HAP-1 (cell line): ENCODE results near the gene VENTX.

Experiments
- DNase-seq, 2 experiments: peaks; one replicate each; pipeline ENCODE4 v3.0.0-alpha.2; 2016 to 2020; ENCODE audit warnings: low spot score in 2 of 2
- H3K27me3 ChIP-seq: fragments of 250-450 bp; sonication (Bioruptor Pico); 2 replicates; pipeline ENCODE4 v1.5.1; 2020; ENCODE audit warnings: low read depth, mild to moderate bottlenecking, moderate library complexity
- H3K36me3 ChIP-seq: fragments of 250-450 bp; sonication (Bioruptor Pico); replicated peaks from 2 replicates; pipeline ENCODE4 v1.5.1; 2020; ENCODE audit warnings: mild to moderate bottlenecking
- H3K4me1 ChIP-seq: fragments of 250-450 bp; sonication (Bioruptor Pico); 2 replicates; pipeline ENCODE4 v1.5.1; 2020; ENCODE audit warnings: mild to moderate bottlenecking
- H3K4me3 ChIP-seq: fragments of 250-450 bp; sonication (Bioruptor Pico); 2 replicates; pipeline ENCODE4 v1.5.1; 2020; ENCODE audit warnings: mild to moderate bottlenecking, moderate library complexity
- H3K9me3 ChIP-seq: fragments of 250-450 bp; sonication (Bioruptor Pico); 2 replicates; pipeline ENCODE4 v1.5.1; 2020; ENCODE audit warnings: mild to moderate bottlenecking, moderate library complexity
- in situ Hi-C: fragments of 300-500 bp; cut with MboI; formaldehyde crosslinking; loops from 3 replicates; pipeline ENCODE4 v1.14.3; 2020; ENCODE audit warnings: low sequenced_read_pairs, inconsistent platforms, mixed read lengths

Gene VENTX

DNA sequence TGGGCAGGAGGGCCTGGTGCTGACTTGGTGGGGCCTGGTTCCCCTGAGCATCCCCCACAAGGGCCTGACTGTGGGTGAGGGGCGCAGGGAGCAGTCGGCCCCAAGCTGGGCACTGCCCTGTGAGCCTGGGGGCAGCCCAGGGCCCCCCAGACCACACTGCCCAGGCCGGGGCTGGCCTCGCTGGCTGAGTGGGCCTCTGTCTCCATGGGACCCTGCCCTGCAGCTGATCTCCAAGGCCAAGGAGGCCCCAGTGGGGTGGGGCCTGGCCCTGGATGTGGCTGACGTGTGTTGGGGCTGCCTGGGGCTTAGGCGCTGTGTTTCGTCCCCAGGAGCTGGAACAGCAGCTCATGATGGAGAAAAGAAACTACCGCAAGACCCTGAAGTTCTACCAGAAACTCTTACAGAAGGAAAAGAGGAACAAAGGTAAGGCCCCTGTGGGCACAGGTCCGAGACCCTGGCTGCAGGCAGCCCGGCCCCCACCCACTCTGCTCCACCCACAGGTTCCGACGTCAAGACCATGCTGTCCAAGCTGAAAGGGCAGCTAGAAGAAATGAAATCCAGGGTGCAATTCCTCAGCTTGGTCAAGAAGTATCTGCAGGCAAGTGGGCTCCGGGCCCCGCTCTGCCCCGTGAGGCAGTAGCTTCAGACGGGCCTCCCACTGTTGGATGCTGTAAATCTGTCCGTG is 31.2 kb upstream of the VENTX start:
- Histone ChIP-seq H3K27me3 (peaks cover 14% of the 10 kb centered on the region), H3K4me1 (no peaks in the 10 kb centered on the region), H3K36me3 (no peaks in the 10 kb centered on the region), H3K4me3 (no peak overlapping the region), H3K9me3 (no peaks in the 10 kb centered on the region)
- no peak for DNase-seq
- in situ Hi-C loops: no loop called here

DNA sequence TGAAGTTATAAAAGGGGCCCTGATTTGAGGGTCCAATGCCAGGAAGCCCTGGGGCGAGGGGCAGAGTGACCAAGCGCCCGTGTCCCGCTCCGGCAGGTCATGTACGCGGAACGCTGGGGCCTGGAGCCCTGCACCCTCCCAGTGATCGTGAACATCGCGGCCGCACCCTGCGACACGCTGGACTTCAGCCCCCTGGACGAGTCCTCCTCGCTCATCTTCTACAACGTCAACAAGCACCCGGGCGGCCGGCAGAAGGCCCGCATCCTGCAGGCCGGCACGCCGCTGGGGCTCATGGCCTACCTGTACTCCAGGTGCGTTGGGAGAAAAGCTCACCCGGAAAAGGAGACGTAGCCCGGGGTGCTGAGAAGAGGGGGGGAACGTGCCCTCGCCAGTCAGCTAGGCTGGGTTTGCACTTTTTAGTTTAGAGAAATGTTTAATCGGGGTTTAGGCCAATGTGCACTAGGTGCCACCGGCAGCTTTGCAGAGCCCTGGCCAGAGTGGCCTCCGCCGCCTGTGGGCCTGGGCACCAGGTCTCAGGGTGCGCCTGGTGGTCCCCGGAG is 30.5 kb upstream of the VENTX start:
- H3K36me3 ChIP-seq: no peaks in the 10 kb centered on the region
- no peaks in the 10 kb centered on the region for H3K4me1 ChIP-seq
- peaks cover 10% of the 10 kb centered on the region for H3K27me3 ChIP-seq
- no peak overlapping the region for H3K4me3 ChIP-seq
- in situ Hi-C loops: no loop called here
- H3K9me3 ChIP-seq: no peaks in the 10 kb centered on the region
- DNase-seq: no peak

DNA sequence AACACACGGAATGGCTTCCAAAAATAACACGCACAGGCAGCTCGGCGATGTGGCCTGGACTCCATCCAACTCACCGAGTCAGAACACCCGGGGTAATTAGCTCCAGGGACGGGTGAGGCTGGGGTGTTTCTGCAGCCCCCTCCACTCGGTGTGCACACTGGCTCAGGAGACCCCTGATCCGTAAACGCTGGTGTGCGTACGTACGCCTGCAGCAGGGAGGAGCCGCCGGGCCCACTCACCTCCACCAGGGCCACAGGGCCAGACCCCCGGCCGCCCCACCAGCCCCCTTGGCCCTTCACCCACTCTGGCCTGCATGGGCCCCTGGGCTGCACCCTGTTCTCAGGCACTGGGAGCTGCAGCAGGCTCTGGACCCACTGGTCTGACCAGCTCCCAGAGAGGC is 30.0 kb upstream of the VENTX start:
- Histone ChIP-seq H3K4me1 (no peaks in the 10 kb centered on the region), H3K4me3 (no peak overlapping the region), H3K9me3 (no peaks in the 10 kb centered on the region), H3K36me3 (no peaks in the 10 kb centered on the region), H3K27me3 (peaks cover 10% of the 10 kb centered on the region)
- DNase-seq: no peak
- in situ Hi-C loops: no loop called here

DNA sequence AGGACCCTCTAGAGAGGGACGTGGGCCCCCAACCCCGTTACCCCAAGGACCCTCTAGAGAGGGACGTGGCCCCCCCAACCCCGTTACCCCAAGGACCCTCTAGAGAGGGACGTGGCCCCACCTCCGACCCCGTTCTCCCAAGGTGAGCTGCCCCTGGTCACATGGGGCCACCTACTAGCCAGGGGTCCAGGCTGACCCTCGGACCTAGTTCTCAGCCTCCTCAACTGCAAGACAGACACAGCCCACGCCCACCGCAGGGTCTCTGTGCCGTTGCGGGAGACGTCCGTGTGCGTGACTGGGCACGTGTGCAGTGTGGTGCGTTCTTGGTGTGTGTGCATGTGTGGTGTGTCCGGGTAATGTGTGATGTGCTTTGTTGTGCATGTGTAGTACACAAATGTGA is 29.2 kb upstream of the VENTX start:
- in situ Hi-C loops: no loop called here
- no peaks in the 10 kb centered on the region for H3K9me3 ChIP-seq
- no peaks in the 10 kb centered on the region for H3K36me3 ChIP-seq
- no peak for DNase-seq
- no peaks in the 10 kb centered on the region for H3K4me1 ChIP-seq
- H3K27me3 ChIP-seq: peaks cover 10% of the 10 kb centered on the region
- no peak overlapping the region for H3K4me3 ChIP-seq

DNA sequence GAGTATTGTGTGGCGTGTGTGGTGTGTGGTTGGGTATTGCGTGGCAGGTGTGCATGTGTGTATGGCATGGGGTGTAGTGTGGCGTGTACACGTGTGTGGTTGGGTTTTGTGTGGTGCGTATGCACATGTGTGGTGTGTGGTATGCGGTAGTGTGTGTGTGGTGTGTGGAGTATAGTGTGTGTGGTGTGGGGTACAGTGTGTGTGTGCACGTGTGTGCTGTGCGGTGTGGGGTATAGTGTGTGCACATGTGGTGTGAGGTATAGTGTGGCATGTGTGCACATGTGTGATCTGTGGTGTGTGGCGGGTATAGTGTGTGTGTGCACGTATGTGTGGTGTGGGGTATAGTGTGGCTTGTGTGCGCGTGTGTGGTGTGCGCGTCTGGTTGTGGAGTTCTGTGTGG is 28.5 kb upstream of the VENTX start:
- no peak for DNase-seq
- in situ Hi-C loops: no loop called here
- Histone ChIP-seq H3K4me3 (no peak overlapping the region), H3K9me3 (no peaks in the 10 kb centered on the region), H3K27me3 (peaks cover 10% of the 10 kb centered on the region), H3K36me3 (no peaks in the 10 kb centered on the region), H3K4me1 (no peaks in the 10 kb centered on the region)

DNA sequence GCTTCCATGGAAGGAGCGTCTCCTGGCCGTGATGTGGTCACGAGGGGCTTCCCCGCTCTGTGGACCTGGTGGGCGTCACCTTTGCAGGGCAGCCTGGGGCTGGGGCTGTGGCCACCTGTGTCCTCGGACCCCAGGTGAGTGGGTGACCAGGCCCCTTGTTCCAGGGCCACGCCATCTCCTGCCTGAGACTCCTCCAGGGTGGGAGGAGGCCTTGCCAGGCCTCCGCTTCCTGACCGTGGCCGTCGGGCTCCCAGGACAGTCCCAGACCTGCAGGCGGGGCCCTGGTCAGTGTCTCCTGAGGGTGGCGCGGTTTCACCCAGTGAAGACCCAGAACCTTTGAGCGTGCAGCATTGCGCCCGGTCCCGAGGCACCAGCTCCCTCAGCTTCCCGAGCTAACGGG is 28.0 kb upstream of the VENTX start:
- peaks cover 10% of the 10 kb centered on the region for H3K27me3 ChIP-seq
- in situ Hi-C loops: no loop called here
- H3K9me3 ChIP-seq: no peaks in the 10 kb centered on the region
- no peak for DNase-seq
- no peak overlapping the region for H3K4me3 ChIP-seq
- no peaks in the 10 kb centered on the region for H3K36me3 ChIP-seq
- no peaks in the 10 kb centered on the region for H3K4me1 ChIP-seq

DNA sequence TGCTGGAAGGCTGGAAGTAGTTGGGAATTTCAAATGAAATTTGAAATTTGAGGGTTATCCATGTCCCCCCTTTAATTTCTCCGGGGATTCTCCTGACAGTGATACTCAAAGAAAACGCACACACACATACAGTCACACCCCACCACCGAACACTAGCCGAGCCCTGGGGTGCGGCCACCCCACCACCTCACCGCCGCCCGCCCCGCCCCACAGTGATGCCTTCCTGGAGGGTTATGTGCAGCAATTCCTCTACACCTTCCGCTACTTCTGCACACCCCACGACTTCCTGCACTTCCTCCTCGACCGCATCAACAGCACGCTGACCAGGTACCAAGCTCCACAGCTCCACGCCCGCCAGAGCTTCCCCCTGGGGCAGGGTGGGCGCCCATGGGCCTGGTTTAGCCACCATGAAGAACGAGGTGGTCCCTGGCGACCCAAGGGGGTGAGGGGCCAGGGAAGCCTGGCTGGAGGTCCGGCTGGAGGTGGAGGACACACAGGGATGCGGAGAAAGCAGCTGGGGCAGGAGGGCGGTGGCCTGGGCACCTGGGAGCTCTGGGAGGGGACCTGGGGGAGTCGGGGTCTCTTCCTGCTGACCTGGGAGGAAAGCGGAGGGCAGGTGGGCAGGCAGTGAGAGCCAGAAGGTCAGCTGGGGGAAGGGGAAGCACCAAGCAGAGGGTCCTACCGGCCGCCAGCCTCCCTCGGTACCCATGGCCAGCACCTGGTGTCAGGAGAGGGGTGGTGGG is 27.1 kb upstream of the VENTX start:
- in situ Hi-C loops: no loop called here
- Histone ChIP-seq H3K4me3 (no peak overlapping the region), H3K36me3 (no peaks in the 10 kb centered on the region), H3K4me1 (no peaks in the 10 kb centered on the region), H3K9me3 (no peaks in the 10 kb centered on the region), H3K27me3 (peaks cover 4% of the 10 kb centered on the region)
- no peak for DNase-seq

DNA sequence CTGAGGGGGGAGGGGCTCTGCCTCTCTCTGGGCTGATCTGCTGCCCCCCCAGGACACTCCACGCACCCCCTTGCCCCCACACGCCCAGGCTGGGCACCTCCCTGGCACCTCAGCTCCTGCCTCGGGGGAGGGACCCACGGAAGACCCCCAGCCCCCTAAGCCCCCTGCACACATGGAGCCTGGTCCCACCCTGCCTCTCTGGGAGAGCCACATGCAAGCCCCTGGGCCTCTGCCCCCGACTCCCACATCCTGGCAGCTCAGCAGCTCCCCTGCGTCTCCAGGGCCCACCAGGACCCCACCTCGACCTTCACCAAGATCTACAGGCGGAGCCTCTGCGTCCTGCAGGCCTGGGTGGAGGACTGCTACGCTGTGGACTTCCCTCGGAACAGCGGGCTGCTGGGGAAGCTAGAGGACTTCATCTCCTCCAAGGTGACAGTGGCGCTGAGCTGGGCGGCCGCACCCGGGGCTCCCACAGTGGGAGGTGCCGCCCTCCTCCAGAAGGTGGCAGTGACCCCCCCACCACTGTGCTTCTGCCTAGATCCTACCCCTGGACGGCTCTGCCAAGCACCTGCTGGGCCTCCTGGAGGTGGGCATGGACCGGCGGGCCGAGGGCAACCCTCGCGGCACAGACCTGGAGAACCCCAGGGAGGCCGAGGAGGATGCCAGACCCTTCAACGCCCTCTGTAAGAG is 26.4 kb upstream of the VENTX start:
- H3K27me3 ChIP-seq: peaks cover 2% of the 10 kb centered on the region; the same call in 1 of the 2 replicates
- H3K4me3 ChIP-seq: no peak overlapping the region
- no peak for DNase-seq
- H3K36me3 ChIP-seq: no peaks in the 10 kb centered on the region
- H3K4me1 ChIP-seq: no peaks in the 10 kb centered on the region
- in situ Hi-C loops: no loop called here
- no peaks in the 10 kb centered on the region for H3K9me3 ChIP-seq

DNA sequence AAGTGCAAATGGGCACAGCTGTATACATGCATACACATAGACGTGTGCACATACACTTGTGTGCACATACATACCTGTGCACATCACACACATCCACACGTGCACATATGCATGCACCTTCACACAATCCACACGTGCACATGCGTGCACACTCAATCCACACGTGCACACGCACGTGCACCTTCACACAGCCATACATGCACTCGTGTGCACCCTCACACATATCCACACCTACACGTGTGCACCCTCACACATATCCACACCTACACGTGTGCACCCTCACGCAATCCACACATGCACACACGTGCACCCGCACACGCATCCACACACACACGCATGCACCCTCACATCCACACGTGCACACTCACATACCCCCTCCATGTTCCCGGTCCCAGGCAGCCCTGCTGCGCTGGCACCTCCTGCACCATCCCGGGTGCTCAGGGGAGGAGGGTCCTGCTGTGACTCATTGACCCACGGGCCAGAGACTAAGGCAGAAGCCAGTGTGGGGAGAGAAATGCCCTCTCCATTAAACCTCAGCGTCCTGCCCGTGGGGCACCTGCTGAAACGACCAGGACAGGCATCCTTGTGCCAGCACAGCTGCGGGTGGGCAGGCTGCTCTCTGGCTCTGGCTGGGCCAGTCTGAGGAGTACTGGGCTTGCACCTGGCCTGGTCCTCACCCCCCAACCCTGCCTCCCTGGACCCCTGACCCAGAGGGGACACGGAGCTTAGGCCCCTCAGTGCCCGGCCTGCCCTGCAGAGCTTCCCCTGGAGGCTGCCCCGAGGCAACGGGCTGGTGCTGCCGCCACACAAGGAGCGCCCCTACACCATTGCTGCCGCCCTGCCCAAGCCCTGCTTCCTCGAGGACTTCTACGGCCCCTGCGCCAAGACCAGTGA is 25.4 kb upstream of the VENTX start:
- Histone ChIP-seq H3K36me3 (no peaks in the 10 kb centered on the region), H3K4me1 (no peaks in the 10 kb centered on the region), H3K4me3 (no peak overlapping the region), H3K9me3 (no peaks in the 10 kb centered on the region), H3K27me3 (0 out of 2 replicates have a peak, but pooled peaks cover 4% of the 10 kb centered on the region)
- no peak for DNase-seq
- in situ Hi-C loops: no loop called here

DNA sequence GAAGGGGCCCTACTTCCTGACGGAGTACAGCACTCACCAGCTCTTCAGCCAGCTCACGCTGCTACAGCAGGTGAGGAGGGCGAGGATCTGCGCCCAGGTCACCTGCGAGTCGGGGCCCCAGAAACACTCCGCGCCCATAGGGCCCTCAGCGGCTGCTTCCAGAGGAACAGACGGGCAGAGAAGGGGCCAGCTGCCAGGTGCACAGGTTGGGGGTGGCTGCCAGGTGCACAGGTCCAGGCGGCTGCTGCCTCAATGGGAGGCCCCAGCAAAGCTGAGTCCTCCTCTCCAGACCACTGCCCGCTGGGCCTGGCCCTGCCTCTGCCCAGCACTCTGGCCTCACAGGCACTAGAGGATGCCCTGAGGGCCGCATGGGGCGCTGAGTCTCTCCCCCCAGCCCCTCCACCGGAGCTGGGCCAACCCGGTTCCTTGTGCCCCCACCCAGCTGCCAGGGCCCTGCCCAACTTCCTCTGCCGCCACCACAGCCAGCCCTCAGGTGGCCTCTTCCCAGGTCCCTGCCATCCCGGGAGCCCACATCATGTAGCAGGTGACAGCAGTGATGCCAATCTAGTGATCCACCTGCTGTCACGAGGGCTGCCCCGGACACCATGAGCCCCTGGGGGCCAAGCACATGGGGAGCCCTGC is 24.7 kb upstream of the VENTX start:
- no peak for DNase-seq
- Histone ChIP-seq H3K4me3 (no peak overlapping the region), H3K9me3 (no peaks in the 10 kb centered on the region), H3K36me3 (no peaks in the 10 kb centered on the region), H3K4me1 (no peaks in the 10 kb centered on the region), H3K27me3 (0 out of 2 replicates have a peak, but pooled peaks cover 4% of the 10 kb centered on the region)
- in situ Hi-C loops: no loop called here

DNA sequence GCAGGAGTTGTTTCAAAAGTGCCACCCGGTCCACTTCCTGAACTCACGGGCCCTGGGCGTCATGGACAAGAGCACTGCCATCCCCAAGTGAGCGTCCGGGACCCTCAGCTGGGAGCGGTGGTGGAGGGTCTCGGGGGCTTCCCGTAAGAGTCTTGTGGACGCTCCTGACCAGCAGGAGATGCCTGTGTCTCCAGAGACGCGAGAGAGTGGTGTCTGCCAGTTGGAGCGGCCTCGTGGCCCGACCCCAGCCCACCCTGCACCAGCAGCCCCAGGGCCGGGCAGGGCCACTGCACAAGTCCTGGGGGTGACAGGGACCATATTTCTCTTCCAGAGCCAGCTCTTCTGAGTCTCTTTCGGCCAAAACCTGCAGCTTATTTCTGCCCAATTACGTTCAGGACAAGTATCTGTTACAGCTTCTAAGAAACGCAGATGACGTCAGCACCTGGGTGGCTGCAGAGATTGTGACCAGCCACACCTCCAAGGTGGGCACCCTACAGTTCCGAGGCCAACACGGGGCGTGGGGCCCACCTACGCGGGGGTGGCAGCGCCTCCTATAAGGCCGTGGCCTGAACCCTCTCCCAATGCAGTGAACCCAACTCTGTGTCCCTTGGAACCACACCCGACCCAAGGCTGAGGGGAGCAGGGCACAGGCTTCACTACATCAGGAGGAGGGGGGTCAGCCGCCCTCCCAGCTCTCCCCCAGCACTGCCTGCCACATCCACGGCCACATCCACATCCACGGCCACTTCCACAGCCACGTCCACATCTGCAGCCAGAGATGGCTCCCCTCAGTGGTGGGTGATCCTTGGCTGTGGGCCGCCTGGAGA is 23.8 kb upstream of the VENTX start:
- no peak for DNase-seq
- 0 out of 2 replicates have a peak, but pooled peaks cover 4% of the 10 kb centered on the region for H3K27me3 ChIP-seq
- H3K36me3 ChIP-seq: no peaks in the 10 kb centered on the region
- H3K4me3 ChIP-seq: no peak overlapping the region
- H3K9me3 ChIP-seq: no peaks in the 10 kb centered on the region
- in situ Hi-C loops: no loop called here
- H3K4me1 ChIP-seq: no peaks in the 10 kb centered on the region
